Pons (tissue), 1 donor: ENCODE data around the gene SEMA4C.

Experiments used
- DNase-seq: peaks from one replicate; pipeline ENCODE4 v3.0.0-alpha.2; 2016; ENCODE audit warnings: low spot score

Gene SEMA4C

DNA sequence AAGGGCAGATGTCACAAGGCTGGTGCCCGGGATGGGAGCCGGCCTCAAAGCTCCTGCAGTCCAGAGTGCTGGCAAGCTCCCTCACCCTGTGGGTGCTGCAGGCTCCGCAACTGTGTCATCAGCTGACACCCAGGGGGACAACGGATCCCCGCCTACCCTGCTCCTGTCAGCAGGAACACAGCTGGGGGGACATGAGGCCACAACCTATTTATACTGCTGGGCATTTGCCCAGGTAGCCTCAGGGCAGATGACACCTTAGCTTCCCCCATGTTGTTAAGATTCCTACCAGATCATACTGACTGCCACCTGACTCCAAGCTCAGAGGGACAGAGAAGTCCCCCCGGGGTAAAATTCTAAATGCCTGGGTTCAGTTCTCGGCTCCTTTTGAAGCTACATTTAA, 27.3 kb downstream of the SEMA4C start:
- no peak for DNase-seq

DNA sequence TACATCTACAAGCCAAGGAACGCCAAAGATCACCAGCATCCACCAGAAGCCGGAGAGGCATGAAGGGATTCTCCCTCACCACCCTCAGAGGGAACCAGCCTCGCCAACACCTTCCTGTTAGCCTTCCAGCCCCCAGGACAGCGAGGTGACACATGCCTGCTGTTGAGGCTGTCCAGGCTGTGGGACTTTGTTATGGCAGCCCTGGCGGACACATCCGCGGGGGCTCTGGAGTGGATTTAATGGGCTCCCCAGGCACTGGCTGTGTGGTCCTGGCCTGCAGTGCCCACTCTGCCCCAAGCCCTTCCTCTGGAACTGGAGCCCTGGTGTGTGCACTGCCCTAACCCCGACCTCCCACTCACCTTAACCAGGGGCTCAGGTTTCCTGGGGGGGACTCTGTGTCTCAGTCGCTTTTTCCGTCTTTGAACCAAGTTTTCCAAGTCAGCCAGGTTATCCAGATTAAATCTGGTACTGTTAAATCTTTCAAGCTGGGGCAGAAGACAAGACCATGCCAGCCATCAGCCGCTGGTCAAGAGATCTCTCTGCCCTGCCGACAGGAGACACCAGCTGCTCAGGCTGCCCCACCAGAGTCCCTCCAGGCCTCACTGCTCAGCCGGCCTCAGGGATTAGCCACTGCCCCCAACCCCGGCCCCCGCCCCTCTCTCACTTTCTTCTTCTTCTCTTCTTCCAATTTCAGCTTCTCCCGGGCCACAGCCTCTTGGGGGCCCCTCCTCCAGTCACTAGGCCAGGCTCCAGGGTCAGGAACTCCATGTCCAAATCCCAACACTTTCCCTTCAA, 28.0 kb downstream of the SEMA4C start:
- DNase-seq, result no peak

DNA sequence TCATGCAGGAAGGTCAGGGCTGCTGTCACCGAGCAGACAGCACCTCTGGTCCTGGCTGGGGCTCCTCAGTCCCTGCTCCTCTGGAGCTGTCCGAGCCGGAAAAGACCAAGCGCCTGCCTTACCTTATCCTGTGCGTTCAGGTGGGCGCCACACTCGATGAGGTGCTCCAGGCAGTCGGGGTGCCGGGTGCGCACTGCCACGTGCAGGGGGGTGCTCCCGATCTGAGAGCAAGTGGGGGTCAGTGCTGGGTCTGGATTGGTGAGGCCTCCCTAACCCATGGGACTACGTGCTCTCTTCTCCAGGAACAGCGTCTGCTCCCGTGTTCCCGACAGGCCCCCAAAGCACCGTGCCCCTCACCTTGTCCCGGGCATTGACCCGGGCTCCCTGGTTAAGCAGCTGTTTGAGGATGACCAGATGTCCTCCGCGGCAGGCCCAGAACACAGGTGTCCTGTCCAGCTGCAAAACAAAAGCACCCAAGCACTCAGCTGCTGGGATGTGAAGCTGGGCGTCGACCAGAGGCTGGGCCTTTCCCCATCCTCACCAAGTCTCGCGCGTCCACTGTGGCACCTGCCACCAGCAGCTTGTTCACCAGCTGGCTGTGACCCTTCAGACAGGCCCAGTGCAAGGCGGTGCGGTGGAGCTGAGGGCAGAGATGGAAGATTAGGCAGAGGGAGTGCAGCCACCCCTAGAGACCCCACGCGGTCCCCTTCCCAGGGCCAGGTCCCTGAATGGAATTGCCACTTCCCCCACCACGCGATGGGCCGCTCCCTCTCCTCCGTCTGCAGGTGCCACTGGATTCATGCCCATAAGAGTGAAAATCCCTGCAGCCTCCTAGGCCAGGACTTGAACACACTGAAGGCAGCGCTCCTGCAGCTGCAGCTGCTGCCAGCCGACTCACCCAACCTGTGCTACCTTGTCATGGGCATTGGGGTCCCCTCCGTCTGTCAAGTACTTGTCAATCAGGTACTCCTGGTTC, 29.7 kb downstream of the SEMA4C start:
- no peak for DNase-seq

DNA sequence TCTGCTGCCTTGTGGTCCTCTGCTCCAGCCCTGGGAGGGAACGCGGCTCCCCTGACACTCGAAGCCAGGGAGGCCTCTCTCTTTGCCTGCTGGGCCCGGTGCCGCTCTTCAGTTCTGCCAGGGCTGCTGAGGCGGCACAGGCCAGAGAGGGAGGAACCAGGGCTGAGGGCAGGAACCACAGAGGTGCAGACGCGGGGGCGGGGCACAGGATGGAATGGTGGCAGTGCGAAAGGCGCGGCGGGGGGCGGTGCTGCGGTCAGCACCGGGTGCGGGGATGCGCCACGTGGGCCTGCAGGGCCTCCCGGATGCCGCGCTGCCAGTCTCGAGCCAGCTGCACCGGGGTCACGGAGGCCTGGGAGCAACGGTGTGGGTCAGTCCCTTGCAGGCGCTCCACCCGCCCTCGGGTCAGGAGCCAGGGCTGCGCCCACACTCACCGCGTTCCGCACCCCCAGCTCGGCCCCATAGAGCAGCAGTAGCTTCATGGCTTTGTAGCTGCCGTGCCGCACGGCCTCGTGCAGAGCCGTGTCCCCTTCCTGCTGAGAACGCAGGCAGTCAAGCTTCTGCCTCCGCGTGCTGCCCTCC, 30.5 kb downstream of the SEMA4C start:
- no peak for DNase-seq

GRCh38 chr2:96838345-96839292, 31.3 kb downstream of the SEMA4C start:
- DNase-seq, result no peak

DNA sequence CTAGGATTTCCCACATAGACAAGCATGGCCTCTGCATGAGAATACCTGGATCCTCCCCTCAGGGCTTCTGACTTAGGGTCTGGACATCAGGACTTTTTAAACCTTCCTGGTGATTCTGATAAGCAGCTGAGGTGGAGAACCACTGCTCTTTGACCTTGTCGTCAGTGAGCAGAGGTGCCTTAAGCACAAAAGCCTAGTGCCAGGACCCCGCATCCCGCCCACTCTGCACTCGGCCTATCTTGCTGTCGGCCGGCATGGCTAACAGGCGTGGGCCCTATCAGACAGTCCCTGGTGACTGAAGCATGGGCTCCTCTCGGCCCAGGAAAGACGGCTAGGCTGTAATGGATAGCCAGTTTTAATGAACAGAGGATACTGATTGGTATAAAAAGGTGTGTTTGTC, 32.3 kb downstream of the SEMA4C start:
- DNase-seq, result no peak

DNA sequence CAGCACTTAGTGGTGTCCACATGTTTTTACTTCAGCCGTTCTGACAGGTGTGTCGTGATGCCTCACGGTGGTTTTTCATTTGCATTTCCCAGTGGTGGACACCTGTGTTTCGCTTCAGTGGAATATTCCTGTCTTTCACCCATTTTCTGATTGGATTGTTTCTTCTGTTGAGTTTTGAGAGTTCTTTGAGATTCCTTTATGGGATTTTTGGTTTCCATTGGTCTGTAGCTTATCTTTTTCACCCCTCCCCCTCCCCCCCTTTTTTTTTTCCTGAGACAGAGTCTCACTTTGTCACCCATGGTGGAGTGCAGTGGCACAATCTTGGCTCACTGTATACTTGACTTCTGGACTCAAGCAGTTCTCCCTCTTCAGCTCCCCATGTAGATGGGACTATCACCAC, 34.0 kb downstream of the SEMA4C start:
- DNase-seq, result no peak

- DNase-seq, result no peak
Observed at GRCh38 chr2:96832754-96833507, 36.9 kb downstream of the SEMA4C start.

DNA sequence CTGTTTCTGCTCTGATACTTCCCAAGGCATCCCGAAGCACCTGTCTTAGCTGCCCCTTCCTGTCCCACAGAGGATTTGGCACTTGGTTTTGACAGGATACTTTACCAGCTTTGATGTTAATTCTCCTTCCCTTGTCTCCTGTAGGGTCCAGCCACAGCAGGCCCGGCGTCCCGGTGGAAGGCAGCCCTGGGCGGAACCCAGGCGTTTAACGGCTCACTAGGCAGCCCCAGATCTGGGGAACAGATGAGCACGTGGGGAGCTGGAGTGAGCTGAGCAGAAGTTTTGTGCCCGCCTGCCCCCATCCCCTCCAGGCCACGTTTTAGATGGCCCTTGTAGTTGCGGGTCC, 37.5 kb downstream of the SEMA4C start:
- DNase-seq, result no peak

DNA sequence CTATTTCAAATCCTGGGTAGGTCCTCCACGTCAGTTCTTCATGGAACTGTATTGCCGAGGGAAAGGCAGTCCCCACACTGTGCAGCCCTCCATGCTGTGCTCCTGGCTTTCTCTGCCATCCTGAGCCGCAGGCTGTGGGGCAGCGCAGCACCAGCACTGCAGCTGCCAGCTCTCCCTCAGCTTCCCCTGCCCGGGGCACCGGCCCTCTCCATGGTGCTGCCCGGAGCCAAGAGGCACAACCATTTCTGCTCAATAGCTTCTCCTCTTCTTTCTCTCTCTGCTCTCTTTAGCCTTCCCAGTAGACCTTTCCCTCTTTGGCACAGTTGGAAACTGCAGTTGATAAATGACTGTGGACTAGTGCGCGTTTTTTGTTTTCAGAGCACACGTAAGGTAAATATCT, 38.2 kb downstream of the SEMA4C start:
- no peak for DNase-seq

- no peak for DNase-seq
Observed at GRCh38 chr2:96830044-96830562, 39.8 kb downstream of the SEMA4C start.

- no peak for DNase-seq
Observed at GRCh38 chr2:96828874-96829273, 41.0 kb downstream of the SEMA4C start.

- DNase-seq, result no peak
Observed at GRCh38 chr2:96828436-96828835, 41.4 kb downstream of the SEMA4C start.

DNA sequence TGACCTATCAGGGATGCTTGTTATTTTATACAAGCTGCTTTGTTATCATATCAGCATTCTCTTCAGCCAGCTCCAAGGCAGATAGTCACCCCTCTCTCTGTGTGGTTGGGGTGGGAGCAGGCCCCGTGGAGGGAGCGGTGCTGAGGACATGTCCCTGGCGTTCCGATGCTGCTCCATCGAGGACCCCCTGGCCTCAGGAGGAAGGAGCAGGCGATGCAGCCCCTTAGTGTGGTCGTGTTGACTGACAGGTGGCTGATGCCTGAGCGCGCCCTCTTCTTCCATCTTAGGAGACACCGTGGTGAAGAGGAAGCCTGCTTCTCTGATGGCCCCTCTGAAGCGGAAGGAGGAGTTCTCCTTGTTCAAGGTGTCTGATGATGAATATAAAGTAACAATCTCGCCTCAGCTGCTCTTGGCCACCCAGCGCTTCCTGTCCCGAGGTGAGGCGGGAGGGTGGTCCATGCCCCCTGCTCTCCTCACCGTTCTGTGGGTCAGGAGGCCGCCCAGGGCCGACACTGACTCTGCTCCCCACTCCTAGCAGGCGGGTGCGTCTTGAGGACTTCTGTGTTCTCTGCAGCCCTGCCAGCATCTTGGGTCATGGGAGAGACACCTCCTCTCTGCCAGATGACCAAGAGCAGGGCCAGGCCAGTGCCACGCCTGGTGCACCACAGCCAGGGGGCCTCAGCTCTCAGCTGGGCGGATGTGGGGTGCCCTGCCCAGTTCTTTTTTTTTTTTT, 43.2 kb downstream of the SEMA4C start:
- DNase-seq, result no peak

DNA sequence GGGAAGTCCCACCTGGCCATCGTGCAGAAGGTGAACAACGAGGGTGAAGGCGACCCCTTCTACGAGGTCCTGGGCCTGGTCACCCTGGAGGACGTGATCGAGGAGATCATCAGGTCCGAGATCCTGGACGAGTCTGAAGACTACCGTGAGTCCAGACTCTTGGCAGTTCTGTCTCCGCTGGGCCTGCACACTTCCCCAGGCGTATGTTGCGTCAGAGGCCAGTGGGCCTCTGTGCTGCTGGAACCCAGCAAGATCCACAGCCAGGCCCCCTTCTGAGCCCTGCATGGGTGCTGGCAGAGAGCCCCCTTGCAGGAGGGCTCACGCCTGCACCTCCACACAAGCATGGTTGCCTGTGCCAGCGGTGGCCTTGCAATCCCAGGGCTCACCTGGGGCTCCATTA, 44.8 kb downstream of the SEMA4C start:
- no peak for DNase-seq

DNA sequence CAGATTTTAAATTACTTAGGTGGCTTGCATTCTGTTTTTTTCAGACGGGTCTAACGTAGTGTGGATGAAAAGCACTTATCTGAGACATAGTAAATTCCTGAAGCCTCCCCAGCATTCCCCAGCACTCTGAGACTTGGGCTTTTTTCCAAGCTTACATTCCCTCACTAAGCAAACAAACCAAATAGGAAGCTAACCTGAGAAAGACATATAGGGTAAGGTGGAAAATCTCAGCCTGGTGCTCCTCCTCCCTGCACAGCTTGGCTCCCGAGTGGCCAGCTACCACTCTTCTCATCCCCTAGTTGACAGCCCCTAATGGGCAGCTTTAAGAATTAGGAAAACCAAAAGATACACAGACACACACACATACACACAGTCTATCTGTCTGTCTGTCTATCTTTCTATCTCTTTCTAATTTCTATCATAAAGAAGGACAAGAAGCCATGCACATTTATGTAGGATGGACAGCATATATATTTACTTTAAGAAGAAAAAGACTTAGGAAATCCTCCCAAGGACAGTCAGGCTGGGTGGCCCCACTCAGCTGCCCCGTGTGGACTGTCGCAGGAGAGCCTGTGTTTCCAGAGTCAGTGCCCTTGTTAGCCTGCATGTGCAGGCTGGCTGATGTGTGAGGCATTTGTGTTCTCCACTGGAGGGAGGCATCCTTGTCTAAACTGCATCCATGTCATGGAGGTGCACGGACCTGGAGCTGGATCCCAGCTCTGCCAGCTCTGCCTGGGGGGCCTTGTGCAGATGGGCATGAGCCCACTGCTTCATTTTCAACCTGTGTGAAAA, 45.6 kb downstream of the SEMA4C start:
- no peak for DNase-seq

- DNase-seq, result no peak
Observed at GRCh38 chr2:96823198-96823597, 46.7 kb downstream of the SEMA4C start.

DNA sequence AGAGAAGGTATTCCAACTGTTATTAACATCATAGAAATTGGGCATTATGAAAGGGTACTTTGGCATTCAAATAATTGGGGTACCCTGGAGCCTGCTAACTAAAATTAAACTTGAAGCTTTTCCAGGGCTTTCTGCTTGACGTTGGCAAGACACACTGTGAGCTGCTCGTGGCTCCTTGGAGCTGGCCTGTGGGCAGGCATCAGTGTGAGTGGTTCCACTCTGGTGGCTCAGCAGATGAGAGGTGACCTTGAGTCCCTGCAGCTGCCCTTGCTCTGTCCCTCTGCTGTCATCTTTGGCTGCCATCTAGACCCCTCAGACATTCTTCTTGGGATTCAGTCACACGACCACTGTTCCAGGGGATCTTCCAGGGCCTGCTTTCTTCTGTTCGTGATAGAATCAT, 47.1 kb downstream of the SEMA4C start:
- no peak for DNase-seq

DNA sequence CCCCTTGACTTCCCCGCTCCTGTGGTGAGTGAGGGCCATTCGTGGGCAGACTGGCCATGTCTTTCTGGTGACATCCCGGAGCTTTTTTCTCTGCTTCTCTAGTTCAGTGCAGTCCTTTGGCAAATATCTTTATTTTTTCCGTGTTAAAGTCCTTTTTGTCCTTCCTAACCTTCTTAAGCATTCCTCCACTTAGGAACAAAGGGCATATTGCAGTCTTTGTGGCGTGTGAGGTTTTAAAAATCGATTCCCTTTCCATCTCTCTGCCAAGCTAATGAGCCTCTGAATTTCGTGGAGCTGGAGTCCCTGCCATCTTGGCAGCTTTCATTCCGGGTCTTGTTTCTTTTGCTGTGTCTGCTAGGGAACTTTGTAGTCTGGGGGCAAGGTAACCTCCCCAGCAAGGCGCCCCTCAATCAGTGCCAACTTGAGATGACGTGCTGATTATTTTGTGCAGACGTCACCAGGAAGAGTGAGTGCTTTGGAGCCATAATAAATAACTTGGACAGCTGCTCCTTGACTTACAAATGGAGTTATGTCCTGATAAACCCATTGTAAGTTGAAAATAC, 48.7 kb downstream of the SEMA4C start:
- DNase-seq, result no peak
